ENCODE results near the gene SLC44A4. TPM values are rescaled to one million over a fixed set of nuclear protein-coding genes. Genes with fewer than 3 reads are reported as not detected.
"Not testable (repeated sequence)": the region's sequence is repeated elsewhere in the genome, so short reads cannot be mapped to it uniquely, and the experiment has no call there.

The SLC44A4 gene
- total RNA-seq, 1 donor from 2014 or later, result 0.23 TPM

- Mint-ChIP-seq H3K4me3 (ENCODE audit: unreplicated experiment) (peak overlapping the region; percentile 97), H3K27ac (ENCODE audit: unreplicated experiment) (peak overlapping the region; percentile 20), H3K27me3 (ENCODE audit: low read depth, unreplicated experiment) (no peaks in the 10 kb centered on the region), H3K36me3 (ENCODE audit: low read depth, unreplicated experiment) (peaks cover 36% of the 10 kb centered on the region), H3K9me3 (ENCODE audit: unreplicated experiment) (no peaks in the 10 kb centered on the region), H3K4me1 (ENCODE audit: low read depth, unreplicated experiment) (peaks cover 14% of the 10 kb centered on the region)
- TF ChIP-seq EZH2 (IDR thresholded peaks at IDR 0.05; ENCODE audit: insufficient read depth, low read length) (no peak), CTCF (IDR thresholded peaks at IDR 0.05; ENCODE audit: insufficient read depth, low read depth, low read length) (no peak)
- Histone ChIP-seq H2AFZ (ENCODE audit: low read depth, low read length) (no peak overlapping the region), H3K4me2 (ENCODE audit: low read length) (peak overlapping the region; percentile 100), H3K9ac (ENCODE audit: low read length) (no peak overlapping the region), H3K79me2 (ENCODE audit: insufficient read depth, low read length) (peaks cover 50% of the 10 kb centered on the region), H3K27me3 (ENCODE audit: insufficient read depth, low read length) (no peaks in the 10 kb centered on the region), H3K4me3 (ENCODE audit: insufficient read depth, low read depth, low read length) (peak overlapping the region; percentile 2), H3K27ac (ENCODE audit: low read depth, low read length) (no peak overlapping the region), H3K4me1 (ENCODE audit: insufficient read depth, low read length) (peaks cover 29% of the 10 kb centered on the region), H4K20me1 (ENCODE audit: insufficient read depth, low read length) (peaks cover 57% of the 10 kb centered on the region), H3K36me3 (ENCODE audit: insufficient read depth, low read length) (peaks cover 36% of the 10 kb centered on the region), H3K9me3 (ENCODE audit: insufficient read depth, low read depth, low read length) (no peaks in the 10 kb centered on the region)
- DNase-seq (ENCODE audit: low read depth) (no peak), FAIRE-seq (no peak)
These were observed 39.8 kb downstream of the SLC44A4 start for GRCh38 chr6:31838968-31839367.

GRCh38 chr6:31838114-31838553, 40.7 kb downstream of the SLC44A4 start:
- not testable (repeated sequence) for H2AFZ ChIP-seq (ENCODE audit: low read depth, low read length); H3K27me3 Mint-ChIP-seq (ENCODE audit: low read depth, unreplicated experiment); H3K27ac ChIP-seq (ENCODE audit: low read depth, low read length); FAIRE-seq; H3K9me3 Mint-ChIP-seq (ENCODE audit: unreplicated experiment); H3K9me3 ChIP-seq (ENCODE audit: insufficient read depth, low read depth, low read length); H3K27me3 ChIP-seq (ENCODE audit: insufficient read depth, low read length); H3K27ac Mint-ChIP-seq (ENCODE audit: unreplicated experiment); DNase-seq (ENCODE audit: low read depth)
- Mint-ChIP-seq H3K36me3 (ENCODE audit: low read depth, unreplicated experiment) (peaks cover 36% of the 10 kb centered on the region), H3K4me3 (ENCODE audit: unreplicated experiment) (peak overlapping the region; percentile 97), H3K4me1 (ENCODE audit: low read depth, unreplicated experiment) (peaks cover 14% of the 10 kb centered on the region)
- peak overlapping the region; percentile 93 for H3K4me3 ChIP-seq (ENCODE audit: insufficient read depth, low read depth, low read length)
- peaks cover 36% of the 10 kb centered on the region for H3K36me3 ChIP-seq (ENCODE audit: insufficient read depth, low read length)
- peak overlapping the region; percentile 91 for H3K9ac ChIP-seq (ENCODE audit: low read length)
- peaks cover 29% of the 10 kb centered on the region for H3K4me1 ChIP-seq (ENCODE audit: insufficient read depth, low read length)
- H4K20me1 ChIP-seq (ENCODE audit: insufficient read depth, low read length), result peaks cover 57% of the 10 kb centered on the region
- H3K4me2 ChIP-seq (ENCODE audit: low read length), result peak overlapping the region; percentile 100
- peaks cover 50% of the 10 kb centered on the region for H3K79me2 ChIP-seq (ENCODE audit: insufficient read depth, low read length)

GRCh38 chr6:31837369-31838113, 41.3 kb downstream of the SLC44A4 start:
- Histone ChIP-seq H3K4me3 (ENCODE audit: insufficient read depth, low read depth, low read length) (peak overlapping the region; percentile 93), H3K27ac (ENCODE audit: low read depth, low read length) (peak overlapping the region; percentile 54), H3K36me3 (ENCODE audit: insufficient read depth, low read length) (peaks cover 36% of the 10 kb centered on the region), H3K4me2 (ENCODE audit: low read length) (peak overlapping the region; percentile 100), H2AFZ (ENCODE audit: low read depth, low read length) (no peak overlapping the region), H3K4me1 (ENCODE audit: insufficient read depth, low read length) (peaks cover 29% of the 10 kb centered on the region), H3K79me2 (ENCODE audit: insufficient read depth, low read length) (peaks cover 50% of the 10 kb centered on the region), H3K9ac (ENCODE audit: low read length) (peak overlapping the region; percentile 91), H3K27me3 (ENCODE audit: insufficient read depth, low read length) (no peaks in the 10 kb centered on the region), H3K9me3 (ENCODE audit: insufficient read depth, low read depth, low read length) (no peaks in the 10 kb centered on the region), H4K20me1 (ENCODE audit: insufficient read depth, low read length) (peaks cover 57% of the 10 kb centered on the region)
- H3K4me3 Mint-ChIP-seq (ENCODE audit: unreplicated experiment), result peak overlapping the region; percentile 97
- DNase-seq (ENCODE audit: low read depth) (no peak), FAIRE-seq (no peak)
- peak overlapping the region; percentile 13 for H3K27ac Mint-ChIP-seq (ENCODE audit: unreplicated experiment)
- H3K4me1 Mint-ChIP-seq (ENCODE audit: low read depth, unreplicated experiment), result peaks cover 14% of the 10 kb centered on the region
- TF ChIP-seq CTCF (IDR thresholded peaks at IDR 0.05; ENCODE audit: insufficient read depth, low read depth, low read length) (no peak), EZH2 (IDR thresholded peaks at IDR 0.05; ENCODE audit: insufficient read depth, low read length) (no peak)
- H3K27me3 Mint-ChIP-seq (ENCODE audit: low read depth, unreplicated experiment), result no peaks in the 10 kb centered on the region
- H3K36me3 Mint-ChIP-seq (ENCODE audit: low read depth, unreplicated experiment), result peaks cover 36% of the 10 kb centered on the region
- H3K9me3 Mint-ChIP-seq (ENCODE audit: unreplicated experiment), result no peaks in the 10 kb centered on the region

Data from astrocyte (in vitro differentiated cells and primary cell).